Head of caudate nucleus (tissue), 42 donors: ENCODE data around the gene PLXNA2.

Experiments
- DNase-seq, 42 donors: peaks; one replicate each; pipeline versions ENCODE4 v3.0.0 to v3.0.0-alpha.2; 2020 to 2021; ENCODE audit warnings: mixed read lengths in 7 of 42
- intact Hi-C: fragments of 100-400 bp; cut with DNase I; formaldehyde crosslinking; loops from one replicate; pipeline ENCODE4 v1.15.0; 2022

The PLXNA2 gene

DNA sequence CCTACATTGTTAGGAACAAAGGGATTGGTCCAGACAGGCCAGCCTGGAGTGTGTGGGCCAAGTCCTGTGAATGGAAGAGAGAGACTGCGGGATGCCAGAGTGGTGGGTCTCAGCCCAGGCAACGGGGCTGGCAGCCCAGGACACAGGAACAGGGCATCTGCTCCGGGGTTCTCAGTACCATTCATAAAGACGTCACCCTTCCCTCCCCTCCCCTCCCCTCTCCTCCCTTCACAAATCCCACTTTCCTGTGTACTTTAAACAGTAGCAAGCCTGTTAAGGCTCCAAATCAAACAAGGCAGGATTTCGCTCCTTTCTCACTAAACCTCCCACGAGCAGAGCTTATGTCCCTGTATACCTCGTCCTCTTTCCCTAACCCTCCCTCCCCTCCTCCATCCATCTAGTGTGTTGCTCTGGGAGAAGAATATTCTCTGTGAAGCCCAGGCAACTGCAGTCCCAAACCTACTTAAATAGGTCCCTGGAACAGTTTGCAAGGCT is 4.2 kb upstream of the PLXNA2 start:
- DNase-seq, result peak in 6 of 42 donors; percentile 47 to 66 (median 55)
- intact Hi-C loops, result loop anchor here (10.0 kb wide), 1 partner anchor 164 kb away; no protein-coding TSS in a partner anchor

DNA sequence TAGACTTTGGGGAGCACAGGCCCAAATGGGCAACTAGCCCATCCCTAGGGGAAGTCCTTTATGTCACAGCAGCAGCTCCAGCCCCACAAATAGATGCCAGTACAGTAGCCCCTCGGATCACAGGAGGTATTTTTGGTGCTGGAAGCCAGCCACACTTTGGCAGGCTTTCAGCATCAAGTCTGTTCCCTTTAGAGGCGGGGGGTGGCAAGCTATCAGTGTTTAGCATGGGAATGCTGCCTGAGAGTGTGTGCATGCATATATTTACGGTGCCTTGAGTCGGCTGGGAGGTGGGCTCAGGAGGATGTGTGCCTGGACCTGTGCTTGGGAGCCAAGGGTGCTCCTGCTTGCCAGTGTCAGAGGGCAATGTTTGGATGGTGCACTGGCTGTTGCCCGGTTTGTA is 3.5 kb upstream of the PLXNA2 start:
- DNase-seq, result no peak
- intact Hi-C loops, result loop anchor here (10.0 kb wide), 1 partner anchor 163 kb away; no protein-coding TSS in a partner anchor

DNA sequence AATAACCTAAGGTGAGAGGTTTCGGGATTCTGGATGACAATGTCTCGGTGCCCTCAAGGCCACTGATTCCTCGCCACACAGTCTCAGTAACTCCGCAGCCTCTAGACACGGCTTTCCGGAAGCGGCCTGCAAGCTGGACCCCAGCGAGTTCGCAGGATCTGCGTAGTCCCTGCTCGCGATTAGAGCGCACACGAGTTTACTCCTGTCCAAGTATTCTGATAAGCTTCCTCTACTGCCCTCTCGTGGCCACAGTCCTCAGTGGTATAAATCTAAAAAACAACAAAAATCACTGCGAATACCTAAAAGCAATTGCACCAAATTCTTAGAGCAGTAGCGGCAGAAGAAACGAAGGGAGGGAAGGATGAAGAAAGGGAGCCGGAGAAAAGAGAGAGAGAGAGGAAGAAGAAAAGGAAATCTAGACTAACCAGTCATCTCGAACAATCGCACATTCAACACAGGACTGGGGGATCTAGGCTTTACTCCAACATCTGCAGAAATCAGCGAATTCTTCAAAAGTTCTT is 1.1 kb upstream of the PLXNA2 start:
- intact Hi-C loops, result loop anchor here (2.0 to 10.0 kb wide), 2 partner anchors 160 to 222 kb away; no protein-coding TSS in a partner anchor
- DNase-seq, result peak; percentile 71 to 96 (median 89)

DNA sequence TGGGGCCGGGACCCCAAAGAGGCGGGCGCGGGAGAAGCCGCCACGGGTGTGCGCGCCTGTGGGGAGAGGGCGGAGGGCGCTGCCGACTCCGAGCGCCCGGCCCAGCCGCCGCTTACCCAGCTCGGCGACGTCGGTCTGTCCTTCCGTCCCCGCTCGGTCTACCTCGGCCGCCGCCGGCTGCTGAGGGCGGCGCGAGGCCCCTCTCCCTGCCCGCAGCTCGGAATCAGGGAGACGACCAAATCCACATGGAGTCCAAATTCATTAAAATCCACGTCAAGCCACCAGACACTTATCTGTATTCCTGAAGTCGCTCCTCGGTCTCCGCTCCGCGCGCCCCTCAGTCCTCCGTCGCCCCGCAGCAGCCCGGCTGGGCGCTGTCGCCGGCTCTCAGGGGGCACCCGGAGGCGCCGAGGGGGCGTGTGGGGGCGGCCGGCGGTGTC is 637 bp downstream of the PLXNA2 start:
- intact Hi-C loops, result loop anchor here (10.0 kb wide), 1 partner anchor 159 kb away; no protein-coding TSS in a partner anchor
- DNase-seq, result peak in 3 of 42 donors; percentile 31 to 39 (median 37)

DNA sequence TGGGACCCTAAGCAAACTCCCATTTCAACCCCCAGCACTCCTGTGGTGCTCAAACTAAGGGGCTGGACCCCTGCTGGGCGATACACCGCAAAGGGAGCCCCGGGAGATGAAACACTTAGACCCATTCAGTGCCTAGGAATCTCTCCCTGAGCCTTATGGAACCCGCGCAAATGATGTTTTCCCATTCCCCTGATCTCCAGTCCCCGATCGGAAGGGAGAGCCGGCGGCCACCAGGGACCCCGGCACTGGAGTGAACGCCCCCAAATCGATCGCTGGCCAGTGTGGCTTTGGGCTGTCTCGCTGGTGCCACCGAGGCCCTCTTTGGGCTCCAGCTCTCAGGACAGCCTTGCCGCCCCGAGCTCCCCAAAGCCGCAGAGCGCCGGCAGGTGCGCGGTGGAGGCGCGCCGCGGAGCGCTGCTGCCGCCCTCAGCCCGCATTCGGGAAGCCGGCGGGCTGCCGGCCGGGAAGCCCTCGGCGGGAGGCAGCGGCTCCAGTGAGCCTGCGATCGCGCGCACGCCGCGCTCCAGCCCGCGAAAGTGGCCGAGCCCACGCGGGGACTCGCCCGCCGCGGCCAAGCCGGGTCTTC is 1.1 kb downstream of the PLXNA2 start:
- intact Hi-C loops, result loop anchor here (10.0 kb wide), 1 partner anchor 158 kb away; no protein-coding TSS in a partner anchor
- peak in 6 of 42 donors; percentile 48 to 69 (median 54) for DNase-seq

DNA sequence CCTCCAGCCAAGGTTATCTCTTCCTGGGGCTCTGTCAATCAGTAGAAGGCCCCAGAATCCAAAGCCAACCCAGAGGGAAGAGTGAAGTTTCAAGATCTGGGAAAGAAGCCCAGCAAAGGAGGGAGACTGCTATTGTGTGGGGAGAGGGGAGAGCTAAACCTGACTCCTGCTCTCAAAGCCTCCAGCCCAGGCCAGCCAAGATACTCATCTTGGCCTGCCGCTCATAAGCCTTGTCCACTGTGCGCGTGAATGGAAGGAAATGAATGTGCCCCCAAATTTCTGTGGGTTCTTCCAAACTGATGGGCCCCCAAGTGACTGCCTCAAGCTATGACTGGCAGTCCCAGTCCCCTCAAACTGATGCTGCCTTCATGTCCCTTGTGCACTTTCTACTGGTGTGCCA is 2.0 kb downstream of the PLXNA2 start:
- DNase-seq, result no peak
- intact Hi-C loops, result loop anchor here (10.0 kb wide), 1 partner anchor 157 kb away; no protein-coding TSS in a partner anchor

DNA sequence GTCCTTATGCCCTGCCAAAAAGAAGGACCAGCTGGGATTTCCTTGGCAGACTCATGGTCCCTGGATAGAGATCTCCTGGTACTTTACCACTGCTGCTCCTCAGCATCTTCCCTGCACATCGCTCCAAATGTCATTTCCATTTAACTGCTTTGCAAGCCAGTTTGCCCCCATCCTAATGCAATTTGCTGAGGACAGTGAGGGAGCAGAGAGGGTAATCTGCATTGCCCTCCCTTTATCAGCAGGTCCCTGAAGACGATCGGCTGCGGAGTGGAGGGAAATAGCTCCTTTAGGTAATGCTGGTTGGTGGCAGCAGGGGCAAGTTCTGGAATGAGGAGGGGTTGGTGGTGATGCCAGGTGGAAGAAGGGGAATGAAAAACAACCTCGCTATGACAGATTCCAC is 2.7 kb downstream of the PLXNA2 start:
- no peak for DNase-seq

DNA sequence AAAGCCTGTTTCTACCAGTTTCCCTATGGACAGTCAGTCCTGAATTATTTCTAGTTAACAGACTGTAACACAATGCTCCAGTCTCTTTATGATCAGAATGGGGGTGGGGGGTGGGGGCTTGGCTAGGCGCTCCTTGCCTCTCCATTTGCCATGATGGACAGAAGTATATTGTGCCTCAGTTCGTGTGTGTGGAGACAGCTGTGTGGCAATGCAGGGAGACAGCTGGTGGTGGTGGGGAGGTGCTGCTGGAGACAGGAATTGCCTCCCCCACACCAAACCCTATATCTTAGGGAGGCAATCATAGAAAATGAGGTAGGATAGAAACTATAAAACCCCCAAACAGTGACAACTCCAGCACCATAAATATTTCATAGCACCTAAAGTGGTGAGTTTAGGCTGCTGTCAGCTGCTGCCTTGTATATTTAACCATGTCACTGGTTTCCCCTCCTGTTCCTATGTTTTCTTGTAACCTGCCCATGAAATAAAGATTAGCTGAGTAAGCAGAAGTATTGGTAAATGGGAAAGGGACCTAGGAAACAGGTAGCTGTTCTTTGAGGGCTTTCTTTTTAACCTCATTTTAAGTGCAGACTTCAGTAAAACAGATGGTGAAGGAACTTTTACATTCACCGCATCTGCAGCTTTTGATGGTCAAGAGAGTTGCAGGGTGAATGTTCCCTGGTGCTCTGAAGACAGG is 3.4 kb downstream of the PLXNA2 start:
- DNase-seq, result no peak
- intact Hi-C loops, result loop anchor here (10.0 kb wide), 1 partner anchor 156 kb away; no protein-coding TSS in a partner anchor

More for the DNA sequence above, 2.7 kb downstream of the PLXNA2 start:
- intact Hi-C loops, result loop anchor here (10.0 kb wide), 1 partner anchor 157 kb away; no protein-coding TSS in a partner anchor

DNA sequence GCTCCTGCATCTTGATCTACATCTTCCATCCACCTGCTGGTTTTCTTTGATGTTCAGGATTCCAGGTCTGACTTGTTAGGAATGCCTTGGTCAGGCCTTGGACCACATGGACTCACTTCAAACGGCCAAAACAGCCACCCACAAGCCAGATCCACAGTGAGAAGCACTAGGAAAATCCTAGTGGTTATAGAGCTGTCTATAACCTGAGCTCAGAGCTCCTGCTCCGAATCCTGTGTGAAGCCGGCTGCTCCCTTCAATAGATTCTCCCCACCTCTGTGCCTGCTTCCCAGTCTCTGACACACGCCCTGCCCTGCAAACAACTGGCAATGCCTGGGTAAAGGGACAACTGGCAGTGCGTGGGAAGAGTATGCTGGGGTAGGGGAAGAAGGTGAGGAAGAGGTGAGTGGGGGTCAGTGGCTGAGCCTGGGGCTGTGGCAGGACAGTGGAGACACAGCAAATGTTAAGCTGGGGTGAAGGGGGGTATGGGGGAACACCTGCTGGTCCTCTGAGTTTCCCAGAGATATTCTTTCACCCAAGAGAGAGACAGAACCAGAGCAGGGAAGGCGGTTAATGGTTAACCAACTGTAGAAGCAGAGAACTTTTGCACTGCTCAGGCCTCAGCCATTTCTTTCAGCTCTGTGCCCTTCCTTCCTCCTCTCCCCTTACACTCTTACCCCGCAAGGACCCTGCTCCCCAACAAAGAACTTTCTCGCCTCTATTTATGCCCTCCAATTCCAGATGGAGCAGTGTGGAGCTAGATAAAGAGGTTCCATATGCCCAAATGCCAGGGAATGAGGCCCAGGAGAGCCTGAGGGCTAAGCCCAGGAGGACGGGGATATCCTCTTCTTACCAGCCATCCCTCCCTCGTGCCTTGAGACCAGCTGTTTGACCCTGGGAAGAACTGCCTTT is 4.5 kb downstream of the PLXNA2 start:
- intact Hi-C loops, result loop anchor here (10.0 kb wide), 1 partner anchor 155 kb away; no protein-coding TSS in a partner anchor

DNA sequence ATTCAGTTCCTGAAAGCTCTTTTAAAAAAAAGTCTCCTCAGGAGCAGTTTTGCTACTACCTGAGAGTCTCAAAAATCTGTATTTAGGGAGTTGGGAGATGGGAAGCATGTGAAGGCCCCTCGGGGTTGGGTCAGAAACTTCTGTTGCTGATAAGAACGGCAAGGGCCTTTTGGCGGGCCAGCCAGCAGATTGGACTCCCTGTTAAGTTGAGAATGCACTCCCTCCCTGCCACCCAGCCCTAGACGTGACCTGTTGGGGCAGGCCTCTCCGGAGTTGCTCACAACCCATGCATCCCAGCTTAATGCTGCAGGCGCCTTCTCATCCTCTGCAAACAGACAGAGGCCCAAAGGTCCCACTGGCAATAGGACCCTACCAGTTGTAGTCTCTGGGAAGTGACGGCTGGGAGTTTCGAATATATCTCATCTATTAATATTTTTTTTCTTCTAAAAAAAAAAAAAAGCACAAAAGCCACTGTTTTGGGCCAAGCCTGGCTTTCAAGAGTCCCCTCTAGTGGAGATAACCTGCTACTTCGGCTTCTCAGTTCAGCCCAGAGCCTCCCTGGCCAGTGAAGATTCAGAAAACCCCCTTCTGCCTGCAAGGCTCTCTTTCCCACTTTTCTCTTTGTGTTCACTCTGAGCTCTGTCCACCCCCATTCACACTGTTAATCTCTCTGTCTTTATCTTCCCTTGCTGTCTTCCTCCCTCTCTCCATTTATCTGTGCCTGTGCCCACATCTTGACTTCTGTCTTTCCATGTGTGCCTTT is 5.3 kb downstream of the PLXNA2 start:
- peak in 11 of 42 donors; percentile 32 to 76 (median 55) for DNase-seq
- intact Hi-C loops, result no loop called here

More for the DNA sequence above, 4.5 kb downstream of the PLXNA2 start:
- DNase-seq, result peak in 3 of 42 donors; percentile 14 to 53 (median 34)

DNA sequence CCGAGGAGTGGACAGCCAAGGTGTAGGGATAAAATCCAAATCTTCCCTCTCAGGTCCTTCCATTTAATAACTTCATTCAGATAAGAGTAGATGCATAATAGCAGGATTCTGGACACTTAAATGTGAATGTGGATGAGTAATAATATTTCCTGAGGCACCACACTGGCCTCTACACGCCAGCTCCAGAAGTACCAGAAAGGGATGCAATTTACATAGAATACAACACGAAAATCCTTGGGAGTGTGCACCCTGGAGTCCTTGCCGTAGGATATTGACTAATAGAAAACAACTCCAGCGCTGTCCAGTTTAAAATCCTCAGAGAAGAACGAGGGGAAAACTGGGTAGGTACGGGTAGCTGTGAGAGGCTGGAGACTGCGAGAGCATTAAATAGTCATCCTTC is 6.9 kb downstream of the PLXNA2 start:
- no peak for DNase-seq

DNA sequence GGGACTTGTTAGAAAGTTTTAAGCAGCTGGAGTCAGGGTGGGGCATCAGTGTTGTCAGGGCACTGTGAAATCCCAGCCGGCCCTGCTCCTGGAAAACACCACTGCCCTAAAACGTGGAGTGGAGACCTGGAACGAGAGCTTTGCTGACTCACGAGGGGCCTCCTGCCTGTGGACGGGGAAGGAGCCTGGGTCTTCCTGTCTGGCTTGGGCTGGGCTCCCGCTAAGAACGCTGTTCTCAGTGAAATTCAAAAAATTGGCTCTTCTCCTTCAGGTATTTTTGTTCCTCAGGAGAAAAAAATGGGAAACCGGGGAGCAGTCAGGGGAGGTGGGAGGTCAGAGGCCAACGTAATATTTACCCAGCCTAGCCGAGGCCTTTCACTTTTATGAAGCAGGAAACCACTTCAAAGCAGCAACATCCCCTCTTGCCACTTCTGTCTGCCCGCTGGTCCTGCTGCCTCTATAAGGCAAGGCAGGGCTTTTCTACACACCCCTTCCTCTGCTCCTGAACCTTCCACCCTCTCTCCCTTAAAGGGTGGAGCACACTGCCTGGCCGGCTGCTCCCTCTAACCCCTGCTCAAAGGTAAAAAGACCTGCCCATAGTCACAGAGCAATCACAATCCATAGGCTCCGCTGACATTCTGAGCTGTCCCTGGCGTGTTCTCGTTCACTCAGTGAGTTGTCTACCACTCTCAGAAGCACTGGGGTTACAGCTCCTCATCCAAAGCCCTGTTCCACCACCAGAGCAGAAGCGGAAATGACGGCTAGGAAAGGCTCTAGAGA is 8.0 kb downstream of the PLXNA2 start:
- intact Hi-C loops, result no loop called here
- DNase-seq, result no peak

More for the DNA sequence above, 6.9 kb downstream of the PLXNA2 start:
- intact Hi-C loops, result no loop called here

DNA sequence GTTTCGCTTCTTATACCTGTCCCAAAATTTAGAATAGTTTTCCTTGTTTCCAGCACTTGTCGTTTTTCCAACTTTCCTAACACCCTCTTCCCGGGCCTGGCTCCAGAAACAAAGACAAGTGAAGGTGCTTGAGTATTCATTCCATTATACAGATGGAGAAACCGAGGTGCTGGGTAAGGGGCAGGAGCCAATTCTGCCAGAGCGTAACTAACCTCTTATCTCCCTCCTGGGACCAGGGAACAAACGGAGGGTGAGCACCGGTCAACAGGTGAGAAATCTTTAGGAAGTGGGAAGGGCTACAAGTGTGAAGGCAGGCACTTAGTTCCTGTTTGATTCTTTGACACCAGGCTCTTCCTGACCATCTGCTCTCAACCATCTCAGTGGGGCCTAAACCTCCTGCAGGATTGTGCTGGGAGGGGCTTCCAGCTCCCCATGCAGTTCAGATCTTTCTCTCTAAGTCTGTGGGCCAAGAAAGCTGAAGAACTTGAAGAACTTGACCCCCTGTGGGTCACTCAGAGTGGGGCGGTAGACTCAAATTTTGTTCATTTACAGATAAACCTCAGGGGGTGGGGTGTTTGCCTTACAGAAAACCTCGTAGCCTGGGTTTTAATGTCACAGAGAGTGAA is 8.7 kb downstream of the PLXNA2 start:
- DNase-seq, result no peak
- intact Hi-C loops, result no loop called here

DNA sequence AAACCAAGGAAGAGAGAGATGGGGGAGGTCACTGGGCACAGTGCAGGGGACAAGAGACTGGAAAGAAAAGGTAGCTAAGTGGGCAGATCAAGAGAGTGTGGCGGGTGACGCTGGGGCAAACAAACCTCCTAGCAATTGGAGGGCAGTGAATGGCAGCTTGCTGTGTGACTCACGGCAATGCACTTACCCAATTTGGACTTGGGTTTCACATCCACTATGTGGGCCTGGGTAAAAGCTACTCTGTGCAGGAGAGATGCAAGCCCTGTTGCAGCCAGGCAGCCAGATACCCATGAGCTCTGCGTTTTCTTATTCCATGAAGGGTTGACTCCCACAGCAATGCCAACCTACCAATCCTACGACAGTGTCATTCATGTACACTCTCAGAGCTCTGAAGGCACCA is 9.5 kb downstream of the PLXNA2 start:
- intact Hi-C loops, result no loop called here
- DNase-seq, result peak in 5 of 42 donors; percentile 32 to 78 (median 59)

DNA sequence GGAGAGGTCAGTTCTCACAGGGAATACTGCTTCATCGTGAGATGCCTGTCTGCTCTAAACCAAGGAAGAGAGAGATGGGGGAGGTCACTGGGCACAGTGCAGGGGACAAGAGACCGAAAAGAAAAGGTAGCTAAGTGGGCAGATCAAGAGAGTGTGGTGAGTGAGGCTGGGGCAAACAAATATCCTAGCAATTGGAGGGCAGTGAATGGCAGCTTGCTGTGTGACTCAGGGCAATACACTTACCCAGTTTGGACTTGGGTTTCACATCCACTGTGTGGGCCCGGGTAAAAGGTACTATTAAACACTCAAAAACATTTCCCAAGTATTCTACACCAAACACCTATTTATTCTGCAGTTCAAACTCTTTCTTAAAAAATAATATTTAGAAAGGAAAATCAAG is 10.2 kb downstream of the PLXNA2 start:
- DNase-seq, result peak in 1 of 42 donors; percentile 9
- intact Hi-C loops, result no loop called here

DNA sequence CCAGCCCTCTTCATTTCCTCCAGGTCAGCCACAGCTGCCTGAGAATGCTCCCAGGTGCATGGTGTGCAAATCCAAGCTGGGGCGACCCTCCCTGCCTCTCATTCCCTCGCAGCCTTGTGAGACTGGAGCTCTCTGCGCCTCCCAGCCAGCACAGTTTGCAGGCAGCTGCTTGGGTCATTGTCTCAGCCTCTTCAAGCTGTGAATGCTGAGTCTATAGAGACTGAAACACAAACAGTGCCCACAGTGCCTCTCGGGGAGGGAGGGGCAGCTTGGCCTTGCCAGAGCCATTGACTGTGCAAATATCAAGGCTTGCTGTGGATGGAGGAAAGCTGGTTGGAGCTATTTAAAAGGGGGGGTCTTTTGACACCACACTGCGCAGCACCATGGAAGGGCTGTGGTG is 10.6 kb downstream of the PLXNA2 start:
- intact Hi-C loops, result no loop called here
- peak in 38 of 42 donors; percentile 48 to 84 (median 70) for DNase-seq

DNA sequence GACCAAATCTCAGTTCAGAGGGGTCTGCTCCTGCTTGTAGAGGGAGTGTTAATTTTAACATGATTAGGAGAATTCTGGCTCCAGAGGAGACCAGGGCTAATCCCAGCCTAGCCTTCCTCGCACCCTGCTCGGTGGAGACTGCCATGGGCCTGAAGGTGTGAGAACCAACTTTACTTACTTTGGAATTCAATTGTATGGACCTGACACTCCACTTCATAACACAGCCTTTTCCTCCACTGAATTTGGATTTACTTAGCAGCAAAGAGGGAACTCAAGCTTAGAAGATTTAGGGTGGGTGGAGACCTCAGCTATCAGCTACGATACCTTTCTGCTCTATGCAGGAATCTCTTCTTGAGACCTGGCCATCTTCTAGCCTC is 11.5 kb downstream of the PLXNA2 start:
- intact Hi-C loops, result no loop called here
- DNase-seq, result no peak
